ENCODE measurements around the gene KRTAP1-5.
"Not testable (repeated sequence)": the region's sequence is repeated elsewhere in the genome, so short reads cannot be mapped to it uniquely, and the experiment has no call there.

KRTAP1-5 gene

GRCh38 chr17:41004397-41004796 lies 22.6 kb downstream of the KRTAP1-5 start:
- DNase-seq (ENCODE audit: low read depth), result no peak

GRCh38 chr17:41003926-41004325 lies 23.1 kb downstream of the KRTAP1-5 start:
- no peak for DNase-seq (ENCODE audit: low read depth)

GRCh38 chr17:41002814-41003213 lies 24.2 kb downstream of the KRTAP1-5 start:
- no peak for DNase-seq (ENCODE audit: low read depth)

GRCh38 chr17:41001795-41002194 lies 25.2 kb downstream of the KRTAP1-5 start:
- no peak for DNase-seq (ENCODE audit: low read depth)

- not testable (repeated sequence) for DNase-seq (ENCODE audit: low read depth)
Observed at GRCh38 chr17:40999563-40999962, 27.4 kb downstream of the KRTAP1-5 start, which contains the start of gene KRTAP3-2. TSS of gene KRTAP3-2 (minus strand) at chr17:40999906. CDS start at chr17:40999853, 53 bp downstream.

- no peak for DNase-seq (ENCODE audit: low read depth)
Observed at GRCh38 chr17:40997361-40997760, 29.6 kb downstream of the KRTAP1-5 start.

- DNase-seq (ENCODE audit: low read depth), result no peak
Observed at GRCh38 chr17:40996829-40997228, 30.2 kb downstream of the KRTAP1-5 start.

- DNase-seq (ENCODE audit: low read depth), result no peak
Observed at GRCh38 chr17:40995116-40995515, 31.9 kb downstream of the KRTAP1-5 start.

GRCh38 chr17:40993839-40994238 lies 33.2 kb downstream of the KRTAP1-5 start, which contains the start of gene KRTAP3-3:
TSS of gene KRTAP3-3 (minus strand) at chr17:40994164. CDS start at chr17:40994097, 67 bp downstream.
- DNase-seq (ENCODE audit: low read depth), result no peak

GRCh38 chr17:40993084-40993483 lies 33.9 kb downstream of the KRTAP1-5 start:
- DNase-seq (ENCODE audit: low read depth), result no peak

GRCh38 chr17:40992666-40993065 lies 34.3 kb downstream of the KRTAP1-5 start:
- DNase-seq (ENCODE audit: low read depth), result no peak

- DNase-seq (ENCODE audit: low read depth), result no peak
Observed at GRCh38 chr17:40986920-40987319, 40.1 kb downstream of the KRTAP1-5 start.

- no peak for DNase-seq (ENCODE audit: low read depth)
Observed at GRCh38 chr17:40984226-40984625, 42.8 kb downstream of the KRTAP1-5 start, which contains the start of gene KRT40. TSS of gene KRT40 (minus strand) at chr17:40984326. CDS start at chr17:40984273, 53 bp downstream.

- DNase-seq (ENCODE audit: low read depth), result no peak
Observed at GRCh38 chr17:40981115-40981514, 45.9 kb downstream of the KRTAP1-5 start.

GRCh38 chr17:40980596-40980995 lies 46.4 kb downstream of the KRTAP1-5 start:
- DNase-seq (ENCODE audit: low read depth), result no peak

- DNase-seq (ENCODE audit: low read depth), result no peak
Observed at GRCh38 chr17:40980117-40980516, 46.9 kb downstream of the KRTAP1-5 start.

GRCh38 chr17:40978575-40979151 lies 48.3 kb downstream of the KRTAP1-5 start:
- DNase-seq (ENCODE audit: low read depth), result no peak

All from GM04503 (cell line).